H1 (cell line): Measurements from ENCODE around the gene ISOC2. TPM values are rescaled to one million over a fixed set of nuclear protein-coding genes. Genes with fewer than 3 reads are reported as not detected.

ENCODE experiments used
- EZH2 ChIP-seq: fragments of 200-600 bp; sonication (generic); IDR thresholded peaks from 2 replicates; pipeline ENCODE4 v1.7.1; 2012; ENCODE audit warnings: low read depth, mild to moderate bottlenecking, moderate library complexity, low read length, inconsistent platforms; ENCODE audit not compliant: severe bottlenecking
- FOSL1 ChIP-seq: IDR thresholded peaks from 2 replicates; pipeline ENCODE4 v1.6.1; 2011; ENCODE audit warnings: mild to moderate bottlenecking, low read depth, low read length, moderate library complexity; ENCODE audit not compliant: insufficient read depth
- KDM1A ChIP-seq: fragments of 200-600, 300-600 bp; sonication (generic); IDR thresholded peaks from 2 replicates; pipeline ENCODE4 v1.7.1; 2016; ENCODE audit warnings: mild to moderate bottlenecking, low read length, borderline replicate concordance
- MAFK ChIP-seq: IDR thresholded peaks from 2 replicates; pipeline ENCODE4 v1.6.1; 2012; ENCODE audit warnings: low read depth, mild to moderate bottlenecking, improper control_type of control experiment, low read length
- PHF8 ChIP-seq: fragments of 200-600 bp; sonication (generic); conservative IDR thresholded peaks from 2 replicates; pipeline ENCODE4 v1.7.1; 2012; ENCODE audit warnings: low read depth, mild to moderate bottlenecking, inconsistent platforms, low read length, moderate library complexity
- RBBP5 ChIP-seq: IDR thresholded peaks from 2 replicates; pipeline ENCODE4 v1.7.1; 2012; ENCODE audit warnings: low read depth, mild to moderate bottlenecking, inconsistent platforms, low read length, moderate library complexity, borderline replicate concordance
- SIX5 ChIP-seq: IDR thresholded peaks from 2 replicates; pipeline ENCODE4 v1.6.1; 2011; ENCODE audit warnings: mild to moderate bottlenecking, low read depth, low read length
- SRF ChIP-seq: IDR thresholded peaks from 2 replicates; pipeline ENCODE4 v1.6.1; 2011; ENCODE audit warnings: mild to moderate bottlenecking, low read depth, low read length, moderate library complexity
- ZNF274 ChIP-seq: IDR thresholded peaks from 2 replicates; pipeline ENCODE4 v1.7.0; 2012; ENCODE audit warnings: low read length, borderline replicate concordance; ENCODE audit errors: extremely low read depth
- polyA plus RNA-seq, 7 experiments: library from polyadenylated mRNA; depleted of rRNA in 3 of 7; stranded (reverse) in 5 of 7; unstranded in 2 of 7; fragments of >200 nt in 5 of 7; fragments of 200-250 nt in 2 of 7; gene quantifications; 1 replicate in 5 of 7; 2 replicates in 1 of 7; 4 replicates in 1 of 7; pipeline versions ENCODE4 v1.2.1 to v1.2.3, GENCODE V29; 2011 to 2013; ENCODE audit warnings: missing spikeins in 2 of 7, mixed read lengths in 2 of 7
- total RNA-seq: library from RNA; stranded (reverse); fragmentation: NEBNext Ultra II Directional; extraction: Animal tissue kit (Norgen Biotek cat#: 25700); gene quantifications from 2 replicates; pipeline ENCODE4 v1.2.1, GENCODE V29; 2021

ISOC2 gene
- total and polyA plus RNA-seq, 2 of the 8 experiments (the other 6 are each of a cell fraction or from before 2014, with no cell fraction given), result 96.9 to 152 TPM

DNA sequence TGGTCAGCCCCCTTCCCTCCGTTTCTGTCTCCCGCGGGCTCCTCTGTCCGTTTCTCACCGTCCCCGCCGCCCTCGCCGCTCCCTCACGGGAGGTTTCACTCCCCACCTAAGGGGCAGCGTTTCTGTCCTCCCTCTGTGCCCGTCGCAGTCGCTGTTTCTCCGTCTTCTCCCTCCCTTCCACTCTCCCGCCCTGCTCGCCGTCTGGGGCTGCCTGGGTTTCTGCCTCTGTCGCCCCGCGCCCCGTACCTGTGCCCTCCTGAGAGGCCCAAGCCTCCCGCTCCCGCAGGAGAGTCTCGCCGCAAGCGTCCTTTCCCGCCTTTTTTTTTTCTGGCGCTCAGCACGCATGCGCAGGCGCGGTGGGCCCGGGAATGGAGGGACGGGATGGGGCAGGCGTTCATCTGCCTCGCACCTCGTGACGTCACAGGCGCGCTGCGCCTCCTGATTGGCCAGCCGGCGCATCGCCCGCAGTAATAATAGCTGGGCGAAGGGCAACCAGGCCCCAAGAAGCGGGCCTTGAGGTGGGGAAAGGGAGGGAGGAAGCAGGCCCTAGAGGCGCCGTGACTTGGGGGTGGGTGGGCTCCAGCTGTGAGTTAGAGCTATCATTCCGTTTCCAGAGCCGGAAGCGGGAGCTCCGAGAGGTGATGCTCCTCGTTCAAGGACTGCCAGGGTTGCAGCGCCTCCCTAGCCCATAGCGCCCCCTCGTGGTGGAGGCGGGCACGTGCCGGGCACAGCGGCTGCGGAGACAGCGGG lies 42.2 kb upstream of the ISOC2 start (continued):
- TF ChIP-seq RBBP5 (0 out of 2 replicates have a peak, but pooled peaks have one; percentile 35), PHF8 (0 out of 2 replicates have a peak, but pooled peaks have one; percentile 19), FOSL1 (no peak), SIX5 (no peak), EZH2 (no peak), SRF (no peak), ZNF274 (no peak), KDM1A (peak; percentile 47; the same call in 1 of the 2 replicates), MAFK (no peak)
